Measurements from ENCODE around the gene ENO2.

ENO2 gene

DNA sequence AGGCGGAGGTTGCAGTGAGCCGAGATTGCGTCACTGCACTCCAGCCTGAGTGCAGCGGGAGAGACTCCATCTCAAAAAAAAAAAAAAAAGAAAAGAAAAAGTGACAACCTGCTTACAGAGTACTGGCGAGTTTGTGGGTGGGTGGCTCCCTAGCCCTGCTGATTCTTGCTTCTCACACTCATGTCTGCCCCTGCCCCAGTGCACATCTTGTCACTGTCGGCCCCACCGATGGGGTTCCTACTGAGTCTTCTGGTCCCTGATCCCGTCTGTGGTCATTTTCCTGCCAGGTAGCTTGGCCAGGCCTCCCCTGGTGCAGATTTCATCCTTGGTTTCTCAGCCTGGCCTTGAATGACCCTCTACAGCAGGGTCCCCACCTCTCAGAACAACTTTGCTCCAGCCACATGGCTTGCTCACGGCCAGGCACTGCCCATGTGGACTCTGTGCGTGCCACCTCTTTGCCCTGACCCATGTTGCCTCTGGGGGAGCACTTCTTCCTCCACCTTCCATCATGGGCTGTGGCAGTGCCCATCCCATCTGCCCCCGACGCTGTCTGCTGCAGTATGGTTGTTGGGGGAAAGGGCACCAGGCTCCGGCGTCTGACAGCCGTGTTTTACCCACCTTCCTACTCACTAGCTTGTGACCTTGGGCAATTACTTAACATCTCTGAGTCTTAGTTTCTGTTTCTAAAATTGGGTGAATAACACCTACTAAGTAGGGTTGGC is 34.7 kb downstream of the ENO2 start:
- DNase-seq (ENCODE audit: low spot score): no peak

DNA sequence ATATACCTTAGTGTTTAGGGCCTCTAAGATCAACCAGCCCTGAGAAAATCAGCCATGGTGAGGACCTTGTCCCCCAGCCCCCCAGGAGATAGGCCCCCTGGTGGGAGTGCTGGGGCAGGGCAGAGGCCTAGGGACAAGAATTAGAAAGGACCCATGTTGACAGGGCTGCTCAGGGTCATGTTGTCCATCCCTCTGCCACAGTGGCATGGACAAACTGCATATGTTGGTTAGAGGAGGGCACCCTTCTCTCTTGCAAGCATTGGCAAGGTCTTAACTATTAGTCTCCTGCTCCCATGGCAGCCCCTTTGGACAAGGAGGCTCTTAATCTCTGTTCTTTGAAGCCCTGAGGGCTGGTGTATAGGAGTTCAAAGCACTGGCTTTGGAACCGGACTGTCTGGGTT is 36.0 kb downstream of the ENO2 start:
- DNase-seq (ENCODE audit: low spot score): no peak

DNA sequence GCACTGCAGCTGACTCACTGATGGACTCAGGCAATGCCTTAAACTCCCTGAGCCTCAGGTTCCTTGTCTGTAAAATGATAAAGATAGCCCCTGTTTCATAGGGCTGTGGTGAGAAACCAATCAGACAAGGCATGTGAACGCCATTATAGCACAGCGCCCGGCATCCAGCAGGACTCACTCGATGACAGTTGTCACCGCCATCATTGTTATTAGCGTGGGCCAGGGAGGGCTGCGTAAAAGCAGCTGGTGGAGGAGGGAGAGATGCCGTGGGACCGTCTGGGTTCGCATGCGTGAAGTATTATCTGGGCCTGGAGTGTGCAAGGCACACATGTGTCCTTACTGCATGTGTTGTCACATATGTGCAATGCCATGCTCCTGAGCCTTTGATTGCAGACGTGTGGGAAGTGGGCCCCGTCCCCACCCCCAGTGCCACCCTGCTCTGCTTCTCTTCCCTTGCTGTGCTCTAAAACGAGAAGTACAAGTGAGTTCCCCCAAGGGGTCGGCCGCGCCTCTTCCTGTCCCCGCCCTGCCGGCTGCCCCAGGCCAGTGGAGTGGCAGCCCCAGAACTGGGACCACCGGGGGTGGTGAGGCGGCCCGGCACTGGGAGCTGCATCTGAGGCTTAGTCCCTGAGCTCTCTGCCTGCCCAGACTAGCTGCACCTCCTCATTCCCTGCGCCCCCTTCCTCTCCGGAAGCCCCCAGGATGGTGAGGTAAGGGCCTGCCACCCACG is 36.6 kb downstream of the ENO2 start, which contains the start of gene PTPN6:
TSS of gene PTPN6 (plus strand) at position 546 of the 730 bp plus-strand sequence. CDS start at position 703, 157 bp downstream.
- peak; percentile 69 for DNase-seq (ENCODE audit: low spot score)

DNA sequence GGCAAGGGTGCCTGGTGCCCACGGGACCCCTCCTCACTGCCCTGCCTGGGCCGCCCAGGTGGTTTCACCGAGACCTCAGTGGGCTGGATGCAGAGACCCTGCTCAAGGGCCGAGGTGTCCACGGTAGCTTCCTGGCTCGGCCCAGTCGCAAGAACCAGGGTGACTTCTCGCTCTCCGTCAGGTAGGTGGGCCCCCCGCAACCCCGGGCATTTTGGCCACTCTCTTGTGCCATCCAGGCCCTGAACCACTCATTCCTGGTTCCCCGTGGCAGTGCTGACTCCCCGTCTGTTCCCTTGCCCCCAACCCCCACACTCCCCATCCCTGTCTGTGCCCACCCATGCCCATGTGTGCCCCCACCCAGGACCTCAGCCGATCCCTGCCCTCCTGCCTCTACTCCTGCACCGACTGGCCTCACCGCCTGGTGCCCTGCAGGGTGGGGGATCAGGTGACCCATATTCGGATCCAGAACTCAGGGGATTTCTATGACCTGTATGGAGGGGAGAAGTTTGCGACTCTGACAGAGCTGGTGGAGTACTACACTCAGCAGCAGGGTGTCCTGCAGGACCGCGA is 37.3 kb downstream of the ENO2 start:
- DNase-seq (ENCODE audit: low spot score): no peak

DNA sequence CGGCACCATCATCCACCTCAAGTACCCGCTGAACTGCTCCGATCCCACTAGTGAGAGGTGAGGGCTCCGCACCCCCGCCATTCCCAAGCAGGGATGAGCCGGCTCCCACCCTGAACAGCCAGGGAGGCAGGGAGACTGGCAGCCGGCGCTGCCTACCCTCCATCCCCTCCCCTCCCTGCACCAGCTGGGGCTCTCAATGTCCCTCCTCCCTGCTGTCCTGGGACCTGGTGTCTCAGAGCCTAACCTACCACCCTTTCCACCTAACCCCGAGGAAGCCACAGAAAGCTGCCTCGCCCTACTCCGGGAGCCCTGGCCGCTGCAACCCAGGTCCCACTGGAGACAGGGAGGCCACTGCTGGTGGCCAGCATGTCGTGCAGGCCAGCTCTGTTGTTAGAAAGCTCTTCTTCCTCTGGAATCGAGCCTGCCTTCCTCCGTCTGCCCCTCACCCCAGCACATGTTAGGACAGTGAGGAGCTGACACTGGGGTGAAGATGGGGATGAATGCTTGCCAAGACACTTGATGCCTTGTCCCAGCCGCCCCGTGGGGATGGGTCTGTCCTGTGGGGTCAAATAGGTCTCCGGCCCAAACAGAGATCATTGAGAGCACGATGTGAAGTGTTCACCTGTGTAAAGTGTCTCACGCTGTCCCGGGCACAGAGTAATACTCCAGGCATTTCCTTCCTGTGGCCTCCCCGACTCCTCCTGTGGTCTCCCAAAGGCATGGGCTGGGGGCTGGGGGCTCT is 37.9 kb downstream of the ENO2 start:
- no peak for DNase-seq (ENCODE audit: low spot score)

DNA sequence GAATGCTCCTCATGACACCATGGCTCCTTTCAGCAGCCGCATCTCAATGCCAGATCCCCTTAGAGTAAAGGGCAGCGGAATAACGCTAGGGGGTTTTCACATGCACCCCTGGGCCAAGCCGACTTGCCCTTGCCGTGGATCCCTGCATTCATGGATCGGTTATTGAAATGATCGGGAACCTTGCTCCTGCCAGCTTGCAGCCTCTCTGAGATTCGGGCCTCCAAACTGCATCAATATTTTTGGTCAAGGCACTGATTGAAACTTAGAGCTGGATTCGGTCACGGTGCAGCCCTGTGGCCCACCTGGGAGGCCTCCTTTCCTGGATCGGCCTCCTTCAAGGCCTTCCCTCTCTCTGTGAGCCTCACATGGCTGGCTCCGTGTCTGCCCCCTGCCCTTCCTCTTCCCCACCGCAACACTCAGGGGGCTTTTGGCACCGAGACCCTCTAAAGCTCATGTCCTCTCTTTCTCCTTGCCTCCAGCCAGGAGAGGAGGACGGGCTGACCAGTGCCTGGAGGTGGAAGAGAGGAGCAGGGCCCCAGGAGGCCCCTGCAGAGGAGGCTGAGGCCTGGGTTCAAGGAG is 38.6 kb downstream of the ENO2 start:
- DNase-seq (ENCODE audit: low spot score): no peak

DNA sequence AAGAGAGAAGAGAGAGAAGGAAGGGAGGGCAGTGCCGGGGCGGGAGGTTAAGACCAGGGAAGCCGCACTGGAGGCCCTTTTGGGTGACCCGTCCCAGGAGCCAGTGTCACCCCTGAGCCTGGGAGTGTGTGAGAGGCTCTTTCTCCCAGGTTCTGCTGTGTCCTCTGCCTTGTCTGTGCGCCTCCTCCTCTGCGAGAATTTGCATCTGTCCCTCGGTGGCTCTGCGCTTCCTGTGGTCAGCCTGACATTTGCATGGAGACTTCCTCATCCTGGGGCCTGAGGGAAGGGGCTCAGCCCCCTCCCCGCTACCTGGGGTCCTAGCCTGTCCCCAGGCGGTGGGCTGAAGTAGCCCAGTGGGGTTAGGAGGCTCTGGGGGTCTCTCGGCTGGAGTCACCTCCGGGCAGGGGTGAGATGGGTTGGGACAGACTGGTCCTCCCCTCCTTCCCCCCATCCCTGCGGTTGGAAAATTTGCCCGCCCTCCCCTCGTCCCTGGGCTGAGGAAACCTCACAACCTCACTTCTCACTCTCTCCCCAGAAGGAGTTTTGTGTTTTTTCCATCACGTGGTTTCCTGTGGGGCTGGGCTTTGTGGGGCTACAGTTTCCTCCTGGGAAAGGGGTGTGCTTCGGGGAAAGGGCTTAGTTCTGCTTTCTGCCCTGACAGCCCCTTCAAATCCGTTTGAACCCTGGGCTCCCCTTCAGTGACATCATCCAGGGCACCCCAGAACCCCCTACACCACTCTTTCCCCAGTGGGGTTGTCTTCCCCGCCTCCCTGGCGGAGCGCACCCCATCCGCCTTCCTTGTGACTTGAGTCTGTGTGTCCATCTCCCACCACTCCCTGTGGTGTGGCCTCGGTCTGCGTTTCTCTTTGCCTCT is 39.3 kb downstream of the ENO2 start:
- DNase-seq (ENCODE audit: low spot score): peak; percentile 71

DNA sequence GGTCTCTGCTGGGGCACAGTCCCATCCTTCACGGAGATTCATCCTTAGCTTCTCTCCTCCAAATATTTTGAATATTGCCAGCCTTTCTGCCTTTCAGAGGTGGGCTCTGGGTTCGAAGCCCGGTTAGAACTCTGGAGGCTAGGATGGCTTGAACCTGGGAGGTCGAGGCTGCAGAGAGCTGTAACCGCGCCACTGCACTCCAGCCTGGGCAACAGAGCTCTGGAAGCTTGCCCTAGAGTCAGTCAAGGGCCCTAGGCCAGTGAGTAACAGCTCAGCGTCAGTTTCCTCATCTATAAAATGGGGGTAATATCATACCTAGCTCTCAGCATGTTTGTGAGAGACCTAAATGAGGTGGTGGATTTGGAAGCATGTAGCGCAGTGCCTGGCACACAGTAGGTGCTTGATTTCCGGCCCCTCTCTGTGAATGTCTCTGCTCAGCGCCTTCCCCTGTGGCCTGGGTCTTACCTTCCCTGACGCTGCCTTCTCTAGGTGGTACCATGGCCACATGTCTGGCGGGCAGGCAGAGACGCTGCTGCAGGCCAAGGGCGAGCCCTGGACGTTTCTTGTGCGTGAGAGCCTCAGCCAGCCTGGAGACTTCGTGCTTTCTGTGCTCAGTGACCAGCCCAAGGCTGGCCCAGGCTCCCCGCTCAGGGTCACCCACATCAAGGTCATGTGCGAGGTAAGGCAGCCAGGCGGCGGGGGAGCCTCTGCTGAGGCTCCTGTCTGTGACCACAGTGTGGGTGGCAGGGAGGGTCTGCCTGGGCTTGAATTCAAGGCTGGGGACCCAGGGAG is 40.1 kb downstream of the ENO2 start:
- no peak for DNase-seq (ENCODE audit: low spot score)

DNA sequence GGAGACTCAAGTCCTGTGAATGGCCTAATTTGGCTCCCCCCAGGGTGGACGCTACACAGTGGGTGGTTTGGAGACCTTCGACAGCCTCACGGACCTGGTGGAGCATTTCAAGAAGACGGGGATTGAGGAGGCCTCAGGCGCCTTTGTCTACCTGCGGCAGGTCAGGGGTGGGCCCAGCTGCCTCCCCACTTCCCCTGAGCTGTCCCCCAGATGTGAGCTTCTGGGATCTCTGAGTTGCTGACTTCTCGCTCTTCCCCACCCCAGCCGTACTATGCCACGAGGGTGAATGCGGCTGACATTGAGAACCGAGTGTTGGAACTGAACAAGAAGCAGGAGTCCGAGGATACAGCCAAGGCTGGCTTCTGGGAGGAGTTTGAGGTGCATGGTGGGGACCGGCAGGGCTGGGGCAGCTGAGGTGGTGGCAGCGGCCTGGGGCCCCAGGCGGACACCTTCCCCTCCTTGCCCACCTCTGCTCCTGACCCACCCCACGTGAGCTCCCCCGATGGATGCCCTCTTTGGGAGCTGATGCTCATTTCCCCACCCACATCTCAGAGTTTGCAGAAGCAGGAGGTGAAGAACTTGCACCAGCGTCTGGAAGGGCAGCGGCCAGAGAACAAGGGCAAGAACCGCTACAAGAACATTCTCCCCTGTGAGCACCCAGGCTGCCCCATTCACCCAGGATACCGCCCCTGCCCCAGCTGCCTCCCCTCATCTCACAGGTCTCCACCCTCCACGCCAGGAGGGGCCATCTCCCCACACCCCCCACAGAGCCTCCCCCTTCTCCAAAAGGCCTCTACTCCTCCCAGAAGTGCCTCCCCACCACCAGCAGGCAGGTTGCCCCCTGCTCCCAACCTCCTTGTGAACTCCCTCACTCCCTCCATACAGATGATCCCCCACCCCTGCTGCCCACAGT is 41.0 kb downstream of the ENO2 start:
- DNase-seq (ENCODE audit: low spot score): no peak

DNA sequence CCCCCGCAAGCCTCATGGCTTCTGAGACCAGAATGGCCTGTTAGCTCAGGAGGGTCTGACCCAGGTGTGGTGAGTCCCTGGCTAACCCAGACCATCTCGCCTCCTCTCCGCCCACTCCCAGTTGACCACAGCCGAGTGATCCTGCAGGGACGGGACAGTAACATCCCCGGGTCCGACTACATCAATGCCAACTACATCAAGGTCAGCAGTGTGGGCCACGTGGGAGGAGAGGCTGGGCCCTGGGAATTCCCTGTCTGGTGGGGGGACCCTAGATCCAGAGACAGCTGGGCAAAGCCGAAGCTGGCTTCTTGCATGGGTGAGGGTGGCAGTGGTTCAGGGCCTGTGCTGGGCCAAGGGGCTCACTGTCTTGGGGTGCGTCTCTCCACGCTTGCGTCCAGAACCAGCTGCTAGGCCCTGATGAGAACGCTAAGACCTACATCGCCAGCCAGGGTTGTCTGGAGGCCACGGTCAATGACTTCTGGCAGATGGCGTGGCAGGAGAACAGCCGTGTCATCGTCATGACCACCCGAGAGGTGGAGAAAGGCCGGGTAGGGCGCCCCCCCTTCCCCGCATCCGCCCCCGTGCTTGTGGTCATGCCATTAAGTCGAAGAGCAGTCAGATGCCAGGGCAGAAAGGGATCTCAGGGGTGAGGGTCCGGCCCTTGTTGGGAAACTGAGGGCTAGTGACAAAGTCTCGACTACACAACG is 41.8 kb downstream of the ENO2 start:
- DNase-seq (ENCODE audit: low spot score): no peak

DNA sequence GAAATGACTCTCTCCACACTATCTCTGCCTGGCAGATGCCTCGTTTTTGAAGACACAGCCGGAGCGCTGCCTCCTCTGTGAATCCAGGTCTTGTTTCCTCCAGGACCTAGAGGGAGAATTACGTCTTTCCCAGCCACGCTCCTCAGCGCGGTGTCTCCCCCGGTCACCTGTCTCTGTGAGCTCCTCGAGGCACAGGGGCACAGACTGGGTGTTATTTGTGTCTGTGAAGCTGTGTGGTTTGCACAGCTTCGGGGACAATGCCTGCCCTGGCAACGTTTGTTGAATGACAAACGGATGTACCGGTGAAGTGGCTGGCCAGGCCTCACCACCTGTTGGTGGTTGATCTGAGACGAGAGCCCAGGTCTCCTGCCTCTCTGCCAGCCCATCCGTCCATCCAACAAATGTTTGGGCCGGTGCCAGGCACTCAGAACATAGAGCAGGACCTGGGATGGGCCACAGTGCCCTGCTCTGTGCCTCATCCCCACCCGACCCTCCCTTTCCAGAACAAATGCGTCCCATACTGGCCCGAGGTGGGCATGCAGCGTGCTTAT is 42.8 kb downstream of the ENO2 start:
- no peak for DNase-seq (ENCODE audit: low spot score)

DNA sequence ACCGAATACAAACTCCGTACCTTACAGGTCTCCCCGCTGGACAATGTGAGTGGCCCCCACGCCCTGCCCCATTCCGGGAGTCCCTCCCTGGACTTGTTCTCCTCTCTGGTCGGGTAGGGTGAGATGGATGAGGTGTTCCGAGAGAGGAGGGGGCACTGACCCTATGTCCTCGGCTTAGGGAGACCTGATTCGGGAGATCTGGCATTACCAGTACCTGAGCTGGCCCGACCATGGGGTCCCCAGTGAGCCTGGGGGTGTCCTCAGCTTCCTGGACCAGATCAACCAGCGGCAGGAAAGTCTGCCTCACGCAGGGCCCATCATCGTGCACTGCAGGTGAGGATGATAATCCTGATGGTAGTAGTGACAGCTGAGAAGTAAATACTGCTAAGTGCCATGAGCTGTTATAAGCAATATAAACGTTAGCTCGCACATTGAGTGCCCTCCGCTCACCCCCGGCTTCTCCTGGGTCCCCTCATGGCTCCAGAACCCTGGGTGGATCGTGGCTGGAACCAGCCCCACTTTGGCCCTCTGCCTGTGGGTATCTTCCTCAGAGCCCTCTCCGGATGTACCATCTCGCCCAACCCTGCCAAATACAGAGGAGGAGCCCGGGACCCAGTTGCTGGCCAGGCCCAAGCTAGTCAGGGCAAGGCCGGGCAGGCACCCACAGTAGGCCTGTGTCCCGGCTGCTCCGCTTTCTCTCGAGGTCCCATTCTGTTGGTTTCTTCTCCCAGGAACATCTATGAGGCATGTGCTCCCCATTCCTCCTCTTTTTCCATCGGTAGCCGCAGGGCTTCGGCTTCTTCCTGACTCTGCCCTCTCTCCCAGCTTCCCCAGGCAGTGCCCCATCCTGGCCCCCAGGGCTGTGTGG is 43.6 kb downstream of the ENO2 start:
- no peak for DNase-seq (ENCODE audit: low spot score)

DNA sequence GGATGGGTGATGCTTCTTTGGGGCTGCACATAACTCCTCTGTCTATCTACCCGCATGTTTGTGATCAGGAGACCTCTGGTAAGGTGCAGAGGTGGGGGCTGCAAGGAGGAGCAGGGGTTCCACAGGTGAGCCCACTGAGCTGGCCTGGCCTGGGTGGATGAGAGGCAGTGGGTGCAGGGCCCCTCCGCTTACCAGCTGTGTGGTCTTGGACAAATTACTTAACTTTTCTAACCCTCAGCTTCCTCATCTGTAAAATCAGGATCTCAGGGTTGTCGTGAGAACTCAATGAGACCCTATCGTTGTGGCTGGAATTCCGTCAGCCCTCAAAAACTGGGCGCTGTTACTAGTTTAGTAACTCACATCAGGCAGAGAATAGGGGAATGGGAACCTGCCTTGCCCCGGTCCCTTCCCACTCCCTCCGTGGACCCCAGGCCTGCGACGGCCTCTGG is 44.3 kb downstream of the ENO2 start:
- no peak for DNase-seq (ENCODE audit: low spot score)

DNA sequence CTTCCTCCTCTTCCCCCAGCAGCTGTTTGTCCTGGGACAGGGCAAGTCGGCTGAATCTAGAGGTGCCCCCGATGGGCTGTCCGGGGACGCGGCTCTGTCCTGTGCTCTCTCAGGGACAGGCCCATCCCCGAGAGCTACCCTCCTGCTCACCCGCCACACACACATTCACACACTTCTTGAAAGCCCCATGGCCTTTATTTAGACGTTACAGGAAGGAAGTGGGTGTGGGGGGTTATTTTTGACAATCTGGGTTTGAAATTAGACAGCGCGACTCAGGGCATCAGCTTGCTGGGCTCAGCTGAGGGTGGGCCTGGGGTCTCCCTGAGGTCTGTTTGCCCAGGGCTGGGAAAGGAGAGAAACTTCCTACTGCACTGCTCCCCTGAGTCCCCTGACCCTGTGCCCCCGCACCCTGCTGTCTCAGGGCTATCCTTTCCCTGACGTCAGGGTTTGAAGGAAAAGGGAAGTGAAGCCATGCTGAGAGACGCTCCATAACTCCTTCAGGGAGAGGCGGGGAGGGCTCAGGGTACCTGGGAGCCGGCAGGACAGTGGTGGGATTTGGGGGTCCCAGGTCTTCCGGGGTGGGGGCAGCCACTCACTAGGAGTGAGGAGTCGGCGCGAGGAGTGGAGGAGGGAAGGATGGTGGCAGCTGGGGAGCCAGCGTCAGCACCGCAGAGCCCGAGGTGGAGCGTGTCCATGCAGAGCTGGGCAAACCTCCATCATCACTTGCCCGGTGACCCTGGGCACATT is 44.9 kb downstream of the ENO2 start:
- DNase-seq (ENCODE audit: low spot score): no peak

DNA sequence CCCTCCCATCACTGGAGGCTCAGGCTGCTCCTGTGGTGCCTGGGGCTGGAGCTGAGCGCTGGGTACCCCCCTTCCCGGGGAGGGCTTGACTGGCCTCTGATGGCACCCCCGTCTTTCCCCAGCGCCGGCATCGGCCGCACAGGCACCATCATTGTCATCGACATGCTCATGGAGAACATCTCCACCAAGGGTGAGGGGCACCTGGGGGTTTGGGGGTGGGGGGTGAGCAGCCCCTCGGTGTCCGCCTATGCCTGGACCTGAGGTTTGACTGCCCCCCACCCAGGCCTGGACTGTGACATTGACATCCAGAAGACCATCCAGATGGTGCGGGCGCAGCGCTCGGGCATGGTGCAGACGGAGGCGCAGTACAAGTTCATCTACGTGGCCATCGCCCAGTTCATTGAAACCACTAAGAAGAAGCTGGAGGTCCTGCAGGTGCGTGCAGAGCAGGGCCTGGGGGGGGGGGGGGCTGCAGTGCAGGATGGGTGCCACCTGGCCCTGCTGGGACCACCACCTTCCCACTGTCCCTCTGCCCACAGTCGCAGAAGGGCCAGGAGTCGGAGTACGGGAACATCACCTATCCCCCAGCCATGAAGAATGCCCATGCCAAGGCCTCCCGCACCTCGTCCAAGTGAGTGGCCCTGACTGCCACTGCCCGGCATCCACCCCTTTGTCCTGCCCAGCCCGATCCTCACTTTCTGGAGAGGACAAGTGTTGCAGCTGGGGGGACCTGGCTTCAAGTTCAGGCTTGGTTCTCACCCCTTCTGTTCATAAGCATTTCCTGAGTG is 45.6 kb downstream of the ENO2 start:
- no peak for DNase-seq (ENCODE audit: low spot score)

All from Ammon's horn (tissue), 1 donor.